Adrenal gland (tissue), 5 donors: ENCODE results near the gene NFKBIA.

Experiments used
- CTCF ChIP-seq, 6 experiments: fragments of 450-650 bp in 4 of 6; fragments of 200-600 bp in 2 of 6; sonication (generic) in 1 of 6; IDR thresholded peaks; 1 replicate in 5 of 6; 2 replicates in 1 of 6; pipeline versions ENCODE4 v1.5.1 to v1.8.0; 2016 to 2021; ENCODE audit warnings: antibody characterized with exemption in 6 of 6, mild to moderate bottlenecking in 2 of 6, moderate library complexity in 1 of 6
- POLR2A ChIP-seq, 2 donors: fragments of 450-650 bp; IDR thresholded peaks; one replicate each; pipeline ENCODE4 v1.6.1; 2017; ENCODE audit warnings: antibody characterized with exemption in 2 of 2, mild to moderate bottlenecking in 2 of 2, moderate library complexity in 1 of 2
- donor health status: DM: no; HTN: no; CAD: no.

- no peak for TF ChIP-seq CTCF (IDR thresholded peaks at IDR 0.05)
- TF ChIP-seq POLR2A (IDR thresholded peaks at IDR 0.05) = no peak
These were observed 901 bp upstream of the NFKBIA start for GRCh38 chr14:35405304-35405996.
